GM19025 (cell line): ENCODE measurements around the gene RPL12.

Experiments
- ATAC-seq: cut with Tn5 transposase; IDR thresholded peaks from one replicate; pipeline ENCODE4 v1.9.1; 2021; ENCODE audit warnings: mild to moderate bottlenecking, low read depth, moderate library complexity; ENCODE audit not compliant: unreplicated experiment

RPL12 gene

DNA sequence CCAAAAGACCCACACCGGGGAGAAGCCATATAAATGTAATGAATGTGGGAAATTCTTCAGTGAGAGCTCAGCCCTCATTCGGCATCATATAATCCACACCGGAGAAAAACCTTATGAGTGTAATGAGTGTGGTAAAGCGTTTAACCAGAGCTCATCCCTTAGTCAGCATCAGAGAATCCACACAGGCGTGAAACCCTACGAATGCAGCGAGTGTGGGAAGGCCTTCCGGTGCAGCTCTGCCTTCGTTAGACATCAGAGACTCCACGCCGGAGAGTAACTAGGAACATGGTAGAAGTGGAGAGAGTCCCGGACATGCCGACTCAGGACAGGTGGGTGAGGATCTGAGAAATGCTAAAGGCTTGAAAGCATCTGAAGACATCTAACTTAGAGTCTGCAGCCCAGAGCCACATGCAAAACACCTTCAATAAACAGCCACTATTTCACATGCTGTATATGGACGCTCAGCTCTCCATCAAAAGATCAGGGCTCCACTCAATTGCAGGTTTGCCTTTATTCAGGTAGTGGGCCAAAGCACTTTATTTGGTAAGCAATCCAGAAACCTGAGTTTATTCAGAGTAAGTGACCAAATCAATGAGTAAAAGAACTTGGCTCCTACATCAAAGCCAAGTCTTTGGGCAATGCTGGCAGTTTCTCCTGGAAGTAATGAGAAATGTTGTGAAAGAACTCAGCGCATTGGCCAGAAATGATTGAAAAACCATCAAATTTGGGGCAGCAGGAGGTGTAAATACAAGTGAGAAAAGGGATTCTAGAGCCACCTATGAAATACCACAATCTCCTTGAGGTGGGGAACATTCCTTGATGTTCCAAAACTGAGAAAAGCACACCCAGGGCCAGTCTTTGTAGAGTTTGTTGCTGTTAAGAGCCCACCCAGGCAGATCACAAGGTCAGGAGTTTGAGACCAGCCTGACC, 6.0 kb downstream of the RPL12 start:
- no peak for ATAC-seq

DNA sequence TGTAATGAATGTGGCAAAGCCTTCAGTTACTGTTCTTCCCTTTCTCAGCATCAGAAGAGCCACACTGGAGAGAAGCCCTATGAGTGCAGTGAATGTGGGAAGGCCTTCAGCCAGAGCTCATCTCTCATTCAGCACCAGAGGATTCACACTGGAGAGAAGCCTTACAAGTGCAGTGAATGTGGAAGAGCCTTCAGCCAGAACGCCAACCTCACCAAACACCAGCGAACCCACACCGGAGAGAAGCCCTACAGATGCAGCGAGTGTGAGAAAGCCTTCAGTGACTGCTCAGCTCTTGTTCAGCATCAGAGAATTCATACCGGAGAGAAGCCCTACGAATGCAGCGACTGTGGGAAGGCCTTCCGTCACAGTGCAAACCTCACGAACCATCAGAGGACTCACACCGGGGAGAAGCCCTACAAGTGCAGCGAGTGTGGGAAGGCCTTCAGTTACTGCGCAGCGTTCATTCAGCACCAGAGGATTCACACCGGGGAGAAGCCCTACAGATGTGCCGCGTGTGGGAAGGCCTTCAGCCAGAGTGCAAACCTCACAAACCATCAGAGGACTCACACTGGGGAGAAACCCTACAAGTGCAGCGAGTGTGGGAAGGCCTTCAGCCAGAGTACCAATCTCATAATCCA, 6.8 kb downstream of the RPL12 start:
- no peak for ATAC-seq

DNA sequence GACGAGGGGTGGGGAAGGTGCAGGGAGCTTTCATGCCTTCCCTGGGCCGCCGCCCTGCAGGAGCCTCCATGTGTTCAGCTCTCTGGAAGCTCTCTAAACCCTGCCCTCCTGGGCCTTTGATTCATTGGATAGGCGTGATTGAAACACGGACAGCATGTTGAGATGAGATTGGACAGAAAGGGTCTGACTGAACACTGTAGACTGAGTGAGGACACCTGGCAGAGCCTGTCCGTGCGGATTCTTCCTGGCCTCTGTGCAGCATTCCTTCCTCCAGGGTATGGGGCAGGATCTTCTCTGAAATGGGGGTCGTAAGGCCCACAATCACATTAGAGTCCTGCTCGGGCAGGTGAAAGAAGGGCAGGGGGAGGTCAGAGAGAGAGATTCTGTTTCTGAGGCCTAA, 12.8 kb downstream of the RPL12 start:
- no peak for ATAC-seq

- no peak for ATAC-seq
Observed at GRCh38 chr9:127437497-127438264, 13.5 kb downstream of the RPL12 start.

GRCh38 chr9:127430415-127430814, 20.8 kb downstream of the RPL12 start:
- no peak for ATAC-seq

GRCh38 chr9:127428348-127428747, 22.9 kb downstream of the RPL12 start:
- no peak for ATAC-seq

- no peak for ATAC-seq
Observed at GRCh38 chr9:127426756-127427155, 24.4 kb downstream of the RPL12 start.

- ATAC-seq, result no peak
Observed at GRCh38 chr9:127424676-127424999, 26.6 kb downstream of the RPL12 start.

GRCh38 chr9:127423934-127424675, 27.1 kb downstream of the RPL12 start, which contains the start of gene ZNF79:
TSS of gene ZNF79 (plus strand) at chr9:127424382. CDS start at chr9:127424788, 406 bp downstream.
- peak; percentile 80 for ATAC-seq

GRCh38 chr9:127423476-127423933, 27.7 kb downstream of the RPL12 start:
- peak; percentile 10 for ATAC-seq

DNA sequence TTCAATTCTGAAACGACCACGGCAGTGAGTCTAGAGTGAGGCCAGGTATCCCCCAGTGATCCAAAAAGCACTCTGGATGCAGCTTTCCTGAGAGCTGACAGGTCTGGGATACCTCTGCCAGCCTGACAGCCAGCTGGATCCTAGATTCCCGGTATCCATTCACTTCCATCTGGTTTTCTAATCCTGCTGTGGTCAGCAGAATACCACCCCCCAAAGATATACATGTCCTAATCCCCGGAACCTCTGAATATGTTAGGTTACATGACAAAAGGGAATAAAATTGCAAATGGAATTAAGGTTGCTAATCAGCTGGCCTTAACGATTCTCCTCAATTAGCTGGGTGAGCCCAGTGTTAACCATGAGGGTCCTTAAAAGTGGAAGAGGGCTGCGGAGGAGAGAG, 28.4 kb downstream of the RPL12 start:
- no peak for ATAC-seq

GRCh38 chr9:127422133-127422782, 28.9 kb downstream of the RPL12 start:
- ATAC-seq, result no peak

- no peak for ATAC-seq
Observed at GRCh38 chr9:127421057-127421456, 30.1 kb downstream of the RPL12 start.

DNA sequence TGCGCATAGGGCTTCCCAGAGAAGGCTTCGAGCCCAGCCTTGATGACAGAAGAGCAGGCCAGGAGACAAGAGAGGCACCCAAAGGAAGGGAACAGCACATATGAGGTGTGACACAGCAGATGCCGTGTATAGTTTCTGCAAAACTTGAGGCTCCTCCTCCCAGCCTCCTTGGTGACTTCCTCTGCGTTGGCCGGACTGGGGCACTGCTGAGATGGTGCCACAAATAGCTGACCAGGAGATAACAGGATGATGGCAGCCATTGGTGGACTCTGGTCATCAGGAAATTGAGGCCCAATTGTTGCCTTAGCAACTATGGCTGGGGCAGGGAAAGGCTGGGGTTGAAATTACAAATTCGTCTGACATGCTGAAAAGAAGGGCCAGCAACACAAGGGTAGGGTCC, 31.9 kb downstream of the RPL12 start:
- ATAC-seq, result no peak

GRCh38 chr9:127418037-127418471, 33.2 kb downstream of the RPL12 start:
- no peak for ATAC-seq

DNA sequence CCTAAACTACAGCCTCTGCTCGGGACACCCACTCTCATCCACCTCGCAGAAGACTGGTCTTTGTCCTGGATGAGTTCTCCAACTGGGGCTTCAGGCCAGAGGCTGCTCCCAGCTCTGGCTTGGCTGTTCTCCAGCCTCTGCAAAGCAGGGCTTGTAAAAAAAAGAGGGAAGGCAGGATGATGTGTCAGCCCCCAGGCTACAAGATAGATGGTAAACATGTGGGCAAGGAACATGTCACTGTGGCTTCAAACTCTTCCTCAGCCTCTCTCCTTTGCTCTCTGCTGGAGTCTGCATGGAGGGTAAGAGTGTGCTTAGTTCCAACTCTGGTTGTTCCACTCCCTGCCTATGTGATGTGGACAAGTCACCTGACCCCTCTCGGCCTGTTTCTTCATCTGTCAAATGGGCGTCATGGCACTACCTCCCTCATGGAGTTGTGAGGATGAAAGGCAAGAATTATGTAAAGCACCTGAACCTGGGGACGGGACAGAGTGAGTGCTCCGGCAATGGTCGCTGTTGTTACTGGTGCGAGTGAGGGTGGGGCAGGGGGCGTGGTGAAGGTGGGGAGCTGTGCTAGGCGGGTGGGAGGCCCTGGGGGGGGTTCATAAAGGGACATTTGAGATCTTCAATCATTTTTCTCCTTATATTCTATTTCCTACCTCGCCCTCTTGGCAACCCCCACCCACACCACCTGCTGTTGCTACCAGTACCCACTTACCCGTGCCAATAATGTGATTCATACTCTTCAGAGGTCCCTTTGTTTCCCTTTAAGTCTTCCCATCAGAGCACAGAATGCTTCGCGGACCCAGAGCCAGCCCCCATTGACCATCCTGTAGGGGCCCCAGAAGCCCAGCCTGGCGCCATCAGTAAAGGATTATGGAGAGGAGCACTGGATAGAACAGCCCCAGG, 33.8 kb downstream of the RPL12 start:
- no peak for ATAC-seq

GRCh38 chr9:127415657-127416056, 35.5 kb downstream of the RPL12 start:
- ATAC-seq, result no peak

GRCh38 chr9:127415141-127415540, 36.1 kb downstream of the RPL12 start:
- ATAC-seq, result no peak

- ATAC-seq, result no peak
Observed at GRCh38 chr9:127411122-127411521, 40.1 kb downstream of the RPL12 start.
